Sigmoid colon (tissue), 7 donors: Measurements from ENCODE around the gene PFKL. TPM values are rescaled to one million over a fixed set of nuclear protein-coding genes. Genes with fewer than 3 reads are reported as not detected.

ENCODE experiments used
- DNase-seq: peaks from one replicate; pipeline ENCODE4 v3.0.0-alpha.2; 2019
- H3K27ac ChIP-seq, 4 donors: fragments of 200-600 bp; sonication (generic); one replicate each; pipeline ENCODE4 v1.5.1; 2016 to 2019; ENCODE audit warnings: mild to moderate bottlenecking in 1 of 4
- H3K27me3 ChIP-seq, 3 donors: fragments of 200-600 bp; sonication (generic); one replicate each; pipeline ENCODE4 v1.5.1; 2019; ENCODE audit warnings: mild to moderate bottlenecking in 1 of 3
- H3K36me3 ChIP-seq, 4 donors: fragments of 200-600 bp; sonication (generic); one replicate each; pipeline ENCODE4 v1.5.1; 2016 to 2019
- H3K4me1 ChIP-seq, 4 donors: fragments of 200-600 bp; sonication (generic); one replicate each; pipeline ENCODE4 v1.5.1; 2017 to 2019
- H3K4me3 ChIP-seq, 4 donors: fragments of 200-600 bp; sonication (generic); one replicate each; pipeline ENCODE4 v1.5.1; 2017 to 2019; ENCODE audit warnings: mild to moderate bottlenecking in 2 of 4, moderate library complexity in 1 of 4
- H3K9me3 ChIP-seq, 4 donors: fragments of 200-600 bp in 3 of 4; sonication (generic) in 3 of 4; one replicate each; pipeline versions ENCODE4 v1.5.1 to v1.6.1; 2013 to 2019
- EP300 ChIP-seq, 4 donors: sonication (generic); formaldehyde crosslinking; IDR thresholded peaks; one replicate each; pipeline ENCODE4 v1.6.1; 2017; ENCODE audit warnings: antibody characterized with exemption in 4 of 4
- POLR2A ChIP-seq, 2 donors: fragments of 450-650 bp; IDR thresholded peaks; one replicate each; pipeline ENCODE4 v1.6.1; 2016; ENCODE audit warnings: antibody characterized with exemption in 2 of 2, mild to moderate bottlenecking in 2 of 2, moderate library complexity in 2 of 2
- POLR2AphosphoS5 ChIP-seq, 4 donors: sonication (generic); formaldehyde crosslinking; IDR thresholded peaks; one replicate each; pipeline ENCODE4 v1.6.1; 2017; ENCODE audit warnings: antibody characterized with exemption in 4 of 4
- WGBS, 2 donors: extraction: QIAGEN DNeasy Blood & Tissue Kit; methylation state at CpG; one replicate each; pipeline ENCODE4 v1.1.7; 2013; 5-methylcytosine and 5-hydroxymethylcytosine counted together
- intact Hi-C: fragments of 100-400 bp; cut with DNase I; formaldehyde crosslinking; loops from one replicate; pipeline ENCODE4 v1.15.1; 2023
- polyA plus RNA-seq, 3 donors: library from polyadenylated mRNA; stranded (reverse); fragments of 200-250 nt; gene quantifications; one replicate each; pipeline ENCODE4 v1.2.3, GENCODE V29; 2013
- total RNA-seq, 4 donors: library from RNA; depleted of rRNA; stranded (reverse); fragments of >200 nt; gene quantifications; one replicate each; pipeline ENCODE4 v1.1.0, GENCODE V29; 2016
- TF ChIP-seq, protein P1 (sequence below), 4 experiments: fragments of 450-650 bp in 3 of 4; fragments of 200-600 bp in 1 of 4; IDR thresholded peaks; one replicate each; pipeline ENCODE4 v1.5.1; 2016 to 2019; ENCODE audit warnings: antibody characterized with exemption in 4 of 4, mild to moderate bottlenecking in 3 of 4, moderate library complexity in 2 of 4
- donor health status: healthy with polysubstance abuse.
- donor health status: Bipolar disorder and iron deficiency.
- donor health status: healthy.

PFKL gene
- total and polyA plus RNA-seq, 7 donors = 38.0 to 159 (median 69.8) TPM

DNA sequence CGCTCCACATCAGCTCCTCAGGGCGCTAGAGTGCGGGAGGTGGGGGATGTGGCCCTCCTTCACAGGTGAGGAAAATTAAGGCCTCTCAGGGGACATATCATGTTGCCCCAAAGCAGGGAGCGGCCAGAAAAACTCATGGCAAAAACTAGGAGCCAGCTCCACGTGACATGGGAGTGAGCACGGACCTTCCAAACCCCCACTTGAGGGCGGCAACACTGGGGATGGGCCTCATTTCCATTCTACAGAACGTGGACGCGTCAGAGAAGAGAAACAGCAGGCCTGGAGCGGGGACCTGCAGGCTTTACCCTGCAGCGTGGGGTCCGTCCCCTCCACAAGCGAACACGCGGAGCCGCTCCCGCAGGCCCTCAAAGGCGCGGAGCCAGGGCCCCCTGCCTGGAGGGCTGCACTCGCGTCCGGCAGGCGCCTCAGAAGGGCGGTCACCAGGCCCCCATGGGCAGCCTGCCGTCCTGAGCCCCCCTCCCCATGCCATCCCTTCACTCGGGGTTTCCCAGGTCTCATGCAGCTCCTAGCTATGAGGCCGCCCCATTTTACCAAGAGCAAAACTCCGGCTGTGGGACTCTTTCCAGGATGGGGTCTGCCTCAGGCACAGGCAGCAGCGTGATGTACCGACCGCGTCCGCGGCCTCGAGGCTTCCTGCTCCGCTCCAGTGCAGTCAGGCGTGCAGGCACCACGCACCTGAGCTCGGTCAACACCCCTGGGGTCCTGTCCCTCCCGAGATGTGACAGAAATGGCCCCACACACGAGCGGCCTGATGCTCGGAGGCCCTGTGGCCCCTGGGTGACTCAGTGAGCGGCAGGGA lies 33.9 kb downstream of the PFKL start:
- no peak for DNase-seq
- peaks cover 0 to 60% (median 3%) of the 10 kb centered on the region in 4 donors for H3K36me3 ChIP-seq
- peaks cover 0 to 16% (median 11%) of the 10 kb centered on the region in 4 donors for H3K4me1 ChIP-seq
- H3K4me3 ChIP-seq = no peak overlapping the region
- intact Hi-C loops = no loop called here
- H3K27me3 ChIP-seq = no peaks in the 10 kb centered on the region
- H3K27ac ChIP-seq = no peak overlapping the region
- TF ChIP-seq POLR2AphosphoS5 (IDR thresholded peaks at IDR 0.05) (no peak), EP300 (IDR thresholded peaks at IDR 0.05) (no peak), POLR2A (IDR thresholded peaks at IDR 0.05) (no peak)
- TF ChIP-seq, protein P1, sequence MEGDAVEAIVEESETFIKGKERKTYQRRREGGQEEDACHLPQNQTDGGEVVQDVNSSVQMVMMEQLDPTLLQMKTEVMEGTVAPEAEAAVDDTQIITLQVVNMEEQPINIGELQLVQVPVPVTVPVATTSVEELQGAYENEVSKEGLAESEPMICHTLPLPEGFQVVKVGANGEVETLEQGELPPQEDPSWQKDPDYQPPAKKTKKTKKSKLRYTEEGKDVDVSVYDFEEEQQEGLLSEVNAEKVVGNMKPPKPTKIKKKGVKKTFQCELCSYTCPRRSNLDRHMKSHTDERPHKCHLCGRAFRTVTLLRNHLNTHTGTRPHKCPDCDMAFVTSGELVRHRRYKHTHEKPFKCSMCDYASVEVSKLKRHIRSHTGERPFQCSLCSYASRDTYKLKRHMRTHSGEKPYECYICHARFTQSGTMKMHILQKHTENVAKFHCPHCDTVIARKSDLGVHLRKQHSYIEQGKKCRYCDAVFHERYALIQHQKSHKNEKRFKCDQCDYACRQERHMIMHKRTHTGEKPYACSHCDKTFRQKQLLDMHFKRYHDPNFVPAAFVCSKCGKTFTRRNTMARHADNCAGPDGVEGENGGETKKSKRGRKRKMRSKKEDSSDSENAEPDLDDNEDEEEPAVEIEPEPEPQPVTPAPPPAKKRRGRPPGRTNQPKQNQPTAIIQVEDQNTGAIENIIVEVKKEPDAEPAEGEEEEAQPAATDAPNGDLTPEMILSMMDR (IDR thresholded peaks at IDR 0.05) = no peak
- H3K9me3 ChIP-seq = no peaks in the 10 kb centered on the region
- 87 to 91% methylated on average over 45 of the region's 45 CpGs for WGBS, 2 donors

DNA sequence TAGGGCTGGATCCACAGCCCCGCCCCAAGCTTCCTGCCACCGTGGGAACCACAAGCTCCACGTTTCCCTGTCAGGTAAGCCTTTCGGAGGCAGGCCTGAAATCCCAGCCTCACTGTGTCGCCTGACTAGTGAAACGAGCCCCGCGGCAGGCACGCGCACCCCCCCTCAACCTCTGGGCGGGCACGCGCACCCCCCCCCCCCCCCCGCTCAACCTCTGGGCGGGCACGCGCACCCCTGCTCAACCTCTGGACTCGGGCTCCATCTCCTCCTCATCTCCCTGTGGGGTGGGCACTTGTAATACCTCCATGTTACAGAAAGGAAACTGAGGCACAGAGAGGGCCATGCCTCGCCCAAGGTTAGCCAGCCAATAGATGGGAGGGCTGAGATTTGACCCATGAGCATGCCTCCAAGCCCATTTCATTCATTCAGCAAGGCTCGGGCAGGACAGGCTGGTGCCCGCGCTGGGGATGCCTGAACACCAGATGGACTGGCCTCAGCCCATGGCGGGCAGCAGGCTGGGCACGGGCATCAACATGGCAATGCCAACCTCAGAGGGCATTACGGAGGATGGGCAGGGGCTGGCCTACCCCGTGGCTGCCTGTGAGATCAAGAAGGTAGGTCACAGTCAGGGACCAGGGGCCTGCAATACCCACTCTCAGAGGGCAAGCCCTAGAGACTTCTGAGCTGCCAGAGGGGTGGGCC lies 34.6 kb downstream of the PFKL start:
- Histone ChIP-seq H3K27me3 (no peaks in the 10 kb centered on the region), H3K4me3 (no peak overlapping the region), H3K4me1 (peaks cover 0 to 16% (median 11%) of the 10 kb centered on the region in 4 donors), H3K27ac (no peak overlapping the region), H3K9me3 (no peaks in the 10 kb centered on the region), H3K36me3 (peaks cover 0 to 60% (median 3%) of the 10 kb centered on the region in 4 donors)
- intact Hi-C loops = loop anchor here (5.0 kb wide), 2 partner anchors 103 to 483 kb away; partner anchors contain the start of gene SUMO3
- DNase-seq = no peak
- WGBS, 2 donors = 87 to 88% methylated on average over 26 of the region's 26 CpGs
- TF ChIP-seq, protein P1 (IDR thresholded peaks at IDR 0.05) = no peak
- no peak for TF ChIP-seq EP300 (IDR thresholded peaks at IDR 0.05)
- TF ChIP-seq POLR2AphosphoS5 (IDR thresholded peaks at IDR 0.05) = no peak

DNA sequence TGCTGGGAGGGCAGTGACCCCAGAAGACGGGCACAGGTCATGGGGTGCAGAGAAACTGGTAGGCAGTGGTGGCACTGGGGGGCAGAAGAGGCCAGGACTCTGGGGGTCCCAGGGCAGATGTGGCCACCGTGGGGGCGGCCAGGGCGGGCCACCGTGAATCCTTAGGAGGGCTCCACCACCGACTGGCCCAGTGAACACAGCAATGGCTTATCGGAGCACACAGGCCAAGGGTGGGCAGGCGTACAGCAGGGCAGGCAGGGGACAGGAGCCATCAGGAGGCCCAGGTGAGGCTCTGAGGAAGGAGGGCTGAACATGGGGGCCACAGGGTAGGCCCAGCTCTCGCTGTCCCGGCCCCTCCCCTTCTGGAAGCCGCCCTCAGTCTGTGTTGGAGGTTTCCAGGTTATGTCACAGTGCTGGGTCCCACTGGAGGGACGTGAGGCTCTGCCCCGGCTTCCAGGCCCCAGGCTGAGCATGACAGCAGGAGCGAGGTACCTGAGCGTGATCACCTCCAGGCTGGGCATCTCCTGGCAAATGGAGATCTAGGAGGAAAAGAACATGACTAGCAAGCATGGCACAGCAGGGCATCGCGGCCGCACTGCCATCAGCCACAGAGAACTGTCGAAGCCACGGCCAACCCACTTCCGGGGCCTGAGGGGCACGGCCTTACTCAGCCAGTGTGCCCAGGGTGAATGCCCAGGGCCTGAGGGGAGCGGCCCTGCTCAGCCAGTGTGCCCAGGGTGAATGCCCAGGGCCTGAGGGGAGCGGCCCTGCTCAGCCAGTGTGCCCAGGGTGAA lies 35.6 kb downstream of the PFKL start:
- peaks cover 0 to 52% (median 3%) of the 10 kb centered on the region in 4 donors for H3K36me3 ChIP-seq
- H3K9me3 ChIP-seq = no peaks in the 10 kb centered on the region
- DNase-seq = no peak
- intact Hi-C loops = loop anchor here (5.0 kb wide), 2 partner anchors 102 to 482 kb away; partner anchors contain the start of gene SUMO3
- H3K4me1 ChIP-seq = peaks cover 0 to 26% (median 18%) of the 10 kb centered on the region in 4 donors
- H3K27ac ChIP-seq = no peak overlapping the region
- TF ChIP-seq POLR2AphosphoS5 (IDR thresholded peaks at IDR 0.05) (no peak), POLR2A (IDR thresholded peaks at IDR 0.05) (no peak), EP300 (IDR thresholded peaks at IDR 0.05) (no peak)
- TF ChIP-seq, protein P1 (IDR thresholded peaks at IDR 0.05) = no peak
- WGBS, 2 donors = 95 to 96% methylated on average over 23 of the region's 24 CpGs
- H3K4me3 ChIP-seq = no peak overlapping the region
- no peaks in the 10 kb centered on the region for H3K27me3 ChIP-seq

DNA sequence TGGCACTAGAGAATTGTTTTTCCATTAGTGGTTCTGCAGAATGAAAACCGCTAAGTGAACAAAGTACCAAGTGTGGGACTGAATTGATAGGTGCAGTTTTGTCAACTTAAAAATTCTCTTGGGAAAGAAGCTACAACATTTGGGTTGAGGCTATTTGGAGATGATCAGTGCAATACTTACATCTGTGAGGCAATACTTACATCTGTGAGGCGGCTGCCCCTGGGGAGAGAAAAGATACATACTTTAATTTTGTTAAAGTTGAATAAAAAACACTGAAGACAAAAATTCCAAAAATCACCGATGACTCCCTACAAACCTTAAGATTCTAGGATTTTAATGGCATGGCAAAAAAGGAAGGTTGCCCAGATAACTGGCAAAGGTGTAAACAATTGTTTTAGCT lies 37.6 kb downstream of the PFKL start:
- intact Hi-C loops = loop anchor here (5.0 kb wide), 2 partner anchors 100 to 480 kb away; partner anchors contain the start of gene SUMO3
- 71 to 91% methylated on average over 3 of the region's 3 CpGs for WGBS, 2 donors
- no peaks in the 10 kb centered on the region for H3K27me3 ChIP-seq
- no peaks in the 10 kb centered on the region for H3K9me3 ChIP-seq
- H3K4me3 ChIP-seq = no peak overlapping the region
- H3K27ac ChIP-seq = peak overlapping the region; percentile 93 to 99 (median 96)
- peaks cover 0 to 32% (median 3%) of the 10 kb centered on the region in 4 donors for H3K36me3 ChIP-seq
- TF ChIP-seq, protein P1 (IDR thresholded peaks at IDR 0.05) = no peak
- no peak for TF ChIP-seq EP300 (IDR thresholded peaks at IDR 0.05)
- TF ChIP-seq POLR2AphosphoS5 (IDR thresholded peaks at IDR 0.05) = no peak
- no peak for TF ChIP-seq POLR2A (IDR thresholded peaks at IDR 0.05)
- no peak for DNase-seq
- H3K4me1 ChIP-seq = peaks cover 0 to 26% (median 18%) of the 10 kb centered on the region in 4 donors
